GM19193 (cell line): ENCODE measurements around the gene TNIP1.

Experiments
- POLR2A ChIP-seq: IDR thresholded peaks from 4 replicates; pipeline ENCODE4 v1.6.1; 2011; ENCODE audit not compliant: insufficient read depth, insufficient read length; ENCODE audit errors: extremely low read depth

Gene TNIP1

DNA sequence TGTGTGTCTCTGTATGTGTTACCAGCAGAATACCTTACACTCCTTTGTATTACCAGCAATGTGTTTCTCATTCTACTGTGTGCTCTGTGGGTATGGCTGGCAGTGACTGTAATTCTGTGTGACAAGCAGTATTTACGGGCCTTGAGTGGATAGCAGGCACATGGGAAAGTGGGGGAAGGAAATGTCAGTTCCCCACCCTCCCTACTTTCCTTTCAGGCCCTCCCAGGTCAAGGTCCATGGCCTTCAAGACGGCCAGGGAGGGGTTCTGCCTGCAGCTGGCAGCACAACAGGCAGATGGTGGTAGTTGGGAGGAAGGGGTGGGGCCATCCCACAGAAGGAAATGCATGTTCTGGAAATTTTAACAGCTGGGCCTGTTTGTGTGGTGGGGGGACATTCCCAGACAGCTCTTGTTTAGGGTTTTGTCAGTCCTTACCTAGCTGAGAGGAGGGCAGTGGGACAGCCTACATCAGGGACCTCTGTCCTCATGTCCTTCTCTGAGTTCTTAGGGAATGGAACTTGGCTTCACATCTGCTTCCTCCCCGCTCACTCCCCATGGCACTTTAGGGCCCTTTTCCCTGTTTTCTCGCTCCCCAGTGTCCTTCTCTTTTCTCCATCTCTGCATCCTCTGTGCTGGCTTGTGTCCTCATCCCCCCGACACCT, 14.6 kb upstream of the TNIP1 start:
- TF ChIP-seq POLR2A: peak; percentile 42

DNA sequence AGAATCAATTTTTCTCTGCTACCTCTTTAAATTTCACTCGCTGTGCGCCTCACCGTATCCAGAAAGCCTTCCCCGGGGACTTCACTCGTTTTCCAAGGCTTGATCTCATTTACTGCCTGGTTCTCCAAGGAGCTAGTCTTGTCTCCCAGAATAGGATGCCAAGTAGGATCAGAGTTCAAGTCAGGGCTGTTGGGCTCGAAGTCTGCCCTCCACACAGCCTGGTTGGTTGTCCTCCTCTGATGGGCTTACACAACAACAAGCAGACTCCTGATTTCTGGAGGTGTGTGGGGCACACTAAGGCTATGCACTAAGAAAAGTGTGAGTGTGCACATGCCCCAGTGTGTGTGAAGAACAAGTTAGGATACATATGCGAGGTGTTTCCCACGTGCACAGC, 14.0 kb upstream of the TNIP1 start:
- no peak for TF ChIP-seq POLR2A

DNA sequence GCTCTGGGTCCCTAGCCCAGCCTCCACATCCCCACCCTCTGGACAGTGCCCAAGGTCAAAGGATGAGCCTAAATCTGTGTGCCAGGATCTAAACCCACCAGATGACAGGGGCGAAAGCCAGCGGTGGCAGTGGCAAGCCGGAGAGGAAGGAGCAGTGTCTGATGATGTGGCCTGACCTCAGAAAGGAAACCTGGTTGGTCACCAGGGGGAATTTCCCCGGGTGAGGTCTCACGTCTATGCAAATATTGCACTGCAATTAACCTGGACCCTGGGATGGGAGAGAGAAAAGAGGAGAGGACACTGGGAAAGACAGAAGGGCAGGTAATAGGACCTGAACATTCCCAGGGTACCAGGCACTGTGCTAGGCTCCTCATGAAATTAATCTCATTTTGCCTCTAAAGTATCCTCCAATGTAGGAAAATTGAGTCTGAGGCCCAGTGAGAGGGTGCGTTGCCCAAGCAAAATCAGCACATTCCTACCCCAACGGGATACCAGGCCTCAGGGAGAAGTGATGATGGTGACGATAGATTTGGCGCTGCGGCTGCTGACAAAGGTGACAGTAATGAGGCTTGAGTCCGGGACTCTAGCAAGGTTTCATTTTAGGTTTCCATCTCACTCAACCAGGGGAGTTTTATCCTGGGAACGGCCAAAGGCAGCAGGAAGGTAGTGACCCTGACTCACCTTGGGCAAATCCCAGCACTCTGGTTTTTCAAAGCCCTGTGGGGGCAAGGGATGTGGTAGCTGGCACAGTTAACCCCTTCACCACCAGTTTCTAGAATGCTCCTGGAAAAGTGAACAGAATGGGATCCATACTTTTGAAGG, 13.4 kb upstream of the TNIP1 start:
- TF ChIP-seq POLR2A: peak; percentile 81

DNA sequence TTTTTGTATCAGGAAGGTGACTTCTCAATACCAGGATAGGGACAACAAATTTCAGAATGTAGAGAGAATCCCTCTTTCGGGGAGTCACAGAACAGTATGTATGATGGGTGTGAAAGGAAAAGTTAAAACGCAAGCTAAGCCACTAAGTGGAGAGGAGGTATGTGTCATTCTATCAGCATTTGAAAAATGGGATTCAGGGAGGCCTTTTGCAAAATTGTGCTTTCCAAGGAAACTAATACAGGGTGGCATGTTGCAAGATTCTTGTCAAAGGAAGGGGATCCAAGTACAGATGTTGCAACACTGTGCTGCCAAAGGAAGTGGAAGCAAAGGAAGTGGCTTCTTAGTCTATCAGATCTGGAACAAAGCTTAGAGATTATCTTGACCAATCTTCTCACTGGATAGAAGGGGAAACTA, 12.6 kb upstream of the TNIP1 start:
- TF ChIP-seq POLR2A: no peak

DNA sequence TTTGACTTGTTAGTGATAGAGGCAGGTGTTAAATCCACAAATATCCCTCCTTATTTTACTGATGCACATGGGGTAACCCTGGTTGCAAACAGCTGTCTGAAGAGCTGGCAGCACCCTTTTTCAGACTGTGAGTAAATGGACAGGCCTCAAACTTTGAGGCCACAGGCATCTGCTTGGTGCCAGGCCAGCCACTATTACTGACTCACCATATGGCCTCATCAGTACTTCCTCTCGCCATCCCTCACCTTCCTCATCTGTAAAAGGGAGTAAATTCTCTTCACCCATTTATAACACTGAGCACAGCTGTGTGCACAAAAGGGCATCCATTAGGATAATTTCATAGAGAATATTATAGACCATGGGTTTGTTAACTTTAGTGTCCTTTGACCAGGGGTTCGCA, 11.9 kb upstream of the TNIP1 start:
- TF ChIP-seq POLR2A: peak; percentile 24

DNA sequence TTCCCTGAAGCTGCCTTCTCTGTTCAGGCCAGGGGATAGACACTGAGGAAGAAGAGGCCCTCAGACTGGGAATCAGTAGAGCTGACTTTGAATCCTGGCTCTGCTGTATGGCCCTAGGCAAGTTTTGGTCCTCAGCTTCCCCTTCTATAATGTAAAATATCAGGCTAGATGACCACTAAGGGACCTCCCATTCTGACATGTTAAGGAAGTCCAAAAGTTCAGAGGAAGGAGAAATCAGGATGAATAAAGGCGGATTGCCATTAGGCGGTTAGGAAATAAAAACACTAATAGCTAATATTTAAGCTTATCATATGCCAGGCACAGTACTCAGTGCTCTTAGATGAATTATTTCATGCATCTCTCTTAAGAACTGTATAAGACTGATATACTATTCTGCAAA, 8.9 kb upstream of the TNIP1 start:
- TF ChIP-seq POLR2A: no peak

DNA sequence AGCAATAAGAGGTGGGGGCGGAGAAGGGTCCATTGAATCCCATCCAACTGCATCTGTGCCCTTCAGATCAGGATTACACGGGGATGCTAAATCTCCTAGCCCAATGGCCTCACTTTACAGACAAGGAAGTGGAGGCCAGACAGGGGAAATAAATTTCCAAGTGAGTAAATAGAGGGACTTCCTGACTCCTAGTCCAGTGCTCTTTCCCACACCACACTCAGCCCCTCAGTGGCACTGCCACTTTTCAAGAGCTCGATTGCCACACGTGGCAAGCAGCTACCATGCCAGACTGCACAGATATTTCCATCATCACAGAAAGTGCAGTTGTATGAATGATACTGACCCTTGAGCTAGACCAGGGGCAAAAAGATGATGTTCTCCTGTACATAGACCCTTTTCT, 8.2 kb upstream of the TNIP1 start:
- TF ChIP-seq POLR2A: no peak

DNA sequence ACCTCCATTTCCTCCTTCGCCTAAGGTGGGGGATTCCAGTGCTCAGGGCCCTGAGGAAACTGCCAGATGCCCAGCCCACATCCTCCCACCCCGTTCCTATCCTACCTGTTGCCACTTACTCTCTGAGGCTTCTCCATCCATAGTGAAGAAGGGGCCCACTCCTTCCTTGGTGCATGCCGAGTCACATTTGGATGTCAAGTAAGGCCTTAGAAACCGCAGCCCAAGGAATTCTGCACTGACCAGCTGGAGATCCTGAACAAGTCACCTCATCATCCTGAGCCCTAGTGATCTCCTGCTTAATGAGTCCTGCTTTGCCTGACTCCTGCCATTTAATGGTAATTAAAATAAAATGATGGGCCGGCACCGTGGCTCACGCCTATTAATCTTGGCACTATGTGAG, 6.7 kb upstream of the TNIP1 start:
- no peak for TF ChIP-seq POLR2A

DNA sequence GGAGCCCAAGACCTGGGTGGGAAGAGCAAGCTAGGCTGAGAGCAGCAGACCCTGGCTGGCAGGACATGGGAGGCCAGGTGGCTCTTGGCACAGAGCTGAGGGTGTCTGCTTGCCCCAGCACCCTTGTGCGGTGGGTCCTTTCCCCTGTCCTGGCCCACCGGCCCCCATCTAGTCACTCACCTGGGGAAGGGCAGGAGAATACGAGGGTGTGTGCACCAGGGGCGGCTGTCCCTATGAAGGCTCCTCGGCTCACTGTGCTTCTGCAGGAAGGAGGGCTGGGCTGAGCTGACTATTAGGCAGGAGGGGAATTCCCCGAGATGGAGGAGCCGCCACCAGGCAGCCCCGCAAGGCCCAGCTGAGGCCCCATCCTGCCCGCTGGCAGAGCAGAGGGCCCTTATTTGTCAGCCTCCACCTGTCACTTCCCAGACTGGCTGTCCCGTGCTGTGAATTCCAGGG, 6.1 kb upstream of the TNIP1 start:
- peak; percentile 82 for TF ChIP-seq POLR2A

DNA sequence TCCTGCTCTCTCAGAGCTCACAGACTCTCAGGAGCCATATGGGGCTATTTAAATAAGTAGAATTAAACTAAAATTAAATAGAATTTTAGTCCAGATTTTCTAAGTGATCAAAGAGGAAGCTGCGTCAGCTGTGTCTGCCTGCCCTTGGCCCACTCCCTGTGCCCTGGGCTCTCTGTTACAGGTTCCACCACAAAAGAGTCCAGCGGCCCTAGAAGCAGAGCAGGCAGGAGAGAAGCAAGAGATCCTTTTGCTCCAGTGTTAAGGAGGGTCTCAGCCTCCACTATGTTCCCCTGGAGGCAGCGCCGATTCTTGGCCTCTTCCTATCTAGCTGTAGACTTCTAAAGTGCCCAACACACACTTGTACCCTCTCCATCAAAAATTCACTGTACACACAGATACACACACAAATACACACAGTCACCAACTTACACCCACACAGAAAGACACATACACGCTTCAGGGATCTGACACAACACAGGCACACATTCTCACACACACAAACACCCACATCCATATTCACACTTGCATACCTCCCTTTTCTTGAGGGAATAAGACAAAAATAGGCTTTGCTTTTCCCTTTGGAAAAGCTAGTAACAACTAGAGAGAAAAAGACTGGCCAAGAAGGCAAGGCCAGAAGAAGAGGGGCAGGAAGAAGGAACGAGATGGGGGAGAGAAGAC, 5.5 kb upstream of the TNIP1 start:
- TF ChIP-seq POLR2A: no peak

DNA sequence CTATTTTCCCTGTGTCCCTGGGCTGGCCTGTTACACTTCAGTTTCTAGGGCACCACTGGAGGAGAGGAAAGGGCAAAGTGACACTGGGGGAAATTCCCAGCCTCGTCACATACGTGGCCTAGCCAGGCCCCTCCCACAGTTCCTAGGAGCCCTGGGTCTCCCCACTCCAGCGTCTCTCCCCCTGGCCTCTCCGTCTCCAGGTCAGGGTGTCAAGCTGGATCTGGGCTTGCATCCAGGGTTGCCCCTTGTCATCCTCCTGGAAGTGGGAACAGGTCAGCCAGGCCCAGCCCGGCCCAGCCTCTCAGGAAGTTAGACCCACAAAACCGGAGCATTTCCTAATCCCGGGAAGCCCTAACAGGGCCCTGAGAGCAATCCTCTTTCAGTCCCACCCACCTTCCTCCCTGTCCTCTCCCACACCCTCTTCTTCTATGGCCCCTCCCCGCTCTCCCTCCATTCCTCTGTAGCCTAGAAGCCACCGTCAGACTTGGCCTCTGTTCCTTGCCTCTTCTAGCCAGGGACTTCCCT, 4.7 kb upstream of the TNIP1 start:
- TF ChIP-seq POLR2A: peak; percentile 65

DNA sequence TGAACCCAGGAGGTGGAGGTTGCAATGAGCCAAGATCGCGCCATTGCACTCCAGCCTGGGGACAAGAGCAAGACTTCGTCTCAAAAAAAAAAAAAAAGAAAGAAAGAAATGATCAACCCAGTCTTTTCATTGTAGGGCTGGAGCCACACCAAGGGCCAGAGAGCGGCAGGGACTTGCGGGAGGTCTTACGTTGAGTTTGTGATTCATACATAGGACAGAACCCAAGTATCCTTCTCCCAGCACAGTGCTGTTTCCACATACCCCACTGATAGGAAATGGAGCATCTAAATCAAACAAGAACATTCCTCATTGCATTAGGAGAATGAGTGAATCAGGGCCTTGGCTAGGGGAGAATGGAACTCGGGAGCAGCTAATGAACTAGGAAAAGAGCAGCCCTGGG, 3.5 kb upstream of the TNIP1 start:
- TF ChIP-seq POLR2A: no peak

DNA sequence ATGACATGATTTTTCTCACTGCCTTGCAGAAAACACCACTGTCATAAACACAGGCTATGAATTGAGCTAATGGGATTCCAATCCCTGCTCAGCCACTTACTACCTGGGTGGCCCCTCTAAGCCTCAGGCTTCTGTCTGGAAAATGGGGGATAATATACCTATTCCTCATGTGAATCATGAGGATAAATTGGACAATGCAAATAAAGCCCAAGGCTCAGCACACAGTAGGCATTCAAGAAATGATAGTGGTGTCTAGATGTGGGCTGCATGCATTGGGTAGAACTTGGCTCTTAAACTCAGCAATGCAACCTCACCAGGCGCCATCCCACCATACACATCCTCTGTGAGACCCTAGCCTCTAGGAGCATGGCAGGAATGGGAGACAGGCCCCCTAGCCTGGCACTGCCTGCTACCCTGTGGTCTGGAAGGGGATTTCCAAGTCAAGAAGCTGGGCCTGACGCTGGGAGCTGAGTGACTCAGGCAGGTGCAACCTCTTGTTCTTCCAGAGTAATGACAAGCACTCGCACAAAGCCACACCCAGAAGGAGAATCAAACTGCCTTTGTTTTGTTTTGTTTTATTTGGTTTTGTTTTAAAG, 2.3 kb upstream of the TNIP1 start:
- peak; percentile 18 for TF ChIP-seq POLR2A

DNA sequence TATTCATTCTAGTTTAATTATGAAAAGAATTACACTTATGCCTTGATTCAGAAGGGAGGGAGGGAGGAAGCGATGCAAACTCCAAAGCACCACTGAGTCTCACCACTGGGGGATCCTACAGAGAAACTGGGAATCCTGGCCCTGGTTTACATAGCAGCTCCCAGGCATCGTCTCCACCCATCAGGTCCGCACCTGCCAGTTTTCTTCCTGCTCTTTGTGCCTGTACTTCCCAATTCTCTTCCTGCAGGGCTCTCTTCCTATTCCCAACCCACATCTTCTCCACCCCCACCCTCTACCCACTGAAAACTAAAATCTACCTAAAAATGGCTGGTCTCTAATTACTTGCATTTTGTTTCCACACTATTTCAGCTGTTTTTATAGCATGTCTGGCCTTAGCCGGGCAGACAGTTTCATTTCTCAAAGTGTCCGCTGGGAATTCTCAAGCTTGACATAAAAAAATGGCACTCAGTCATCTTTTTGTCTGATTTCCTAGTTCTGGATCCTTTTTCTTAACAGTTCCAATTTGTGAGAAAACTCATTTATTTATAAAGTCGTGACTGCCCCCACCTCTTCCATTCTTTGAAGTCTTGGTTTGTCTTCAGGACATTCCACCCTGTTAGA, 1.6 kb upstream of the TNIP1 start:
- no peak for TF ChIP-seq POLR2A
